Stimulated activated CD4-positive, alpha-beta T cell treated with anti-CD3 and anti-CD28 coated beads, Interleukin-15, amount 100 ng/mL, for 1 hour (primary cell): ENCODE data around the gene STS.
"Not testable (repeated sequence)": the region's sequence is repeated elsewhere in the genome, so short reads cannot be mapped to it uniquely, and the experiment has no call there.

Experiments
- DNase-seq, 2 donors: peaks; one replicate each; pipeline ENCODE4 v3.0.0-alpha.2; 2020; ENCODE audit warnings: low read depth in 1 of 2, low spot score in 1 of 2

Gene STS

GRCh38 chrX:7178859-7179258, 31.3 kb downstream of the STS start:
- not testable (repeated sequence) for DNase-seq

GRCh38 chrX:7179446-7179845, 31.9 kb downstream of the STS start:
- no peak for DNase-seq

DNA sequence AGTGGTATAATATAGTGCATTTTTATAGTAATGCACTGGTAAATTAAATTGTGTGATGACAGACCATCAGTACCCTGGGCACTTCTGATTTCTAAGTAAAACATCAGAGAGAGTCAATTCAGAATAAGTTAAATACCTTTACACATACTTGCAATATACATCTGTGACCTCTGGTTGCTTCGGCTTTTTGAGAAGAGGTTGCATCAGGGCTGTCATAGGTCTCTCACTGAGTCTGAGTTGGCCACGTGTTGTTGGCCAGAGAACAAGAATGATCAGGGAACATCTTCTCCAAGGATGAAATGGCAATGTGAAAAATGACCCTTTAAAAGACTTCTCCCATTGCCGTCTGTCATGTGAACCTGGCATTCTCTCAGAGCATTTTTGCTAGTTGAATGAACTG, 37.3 kb downstream of the STS start:
- no peak for DNase-seq

GRCh38 chrX:7188672-7189071, 41.2 kb downstream of the STS start:
- no peak for DNase-seq

DNA sequence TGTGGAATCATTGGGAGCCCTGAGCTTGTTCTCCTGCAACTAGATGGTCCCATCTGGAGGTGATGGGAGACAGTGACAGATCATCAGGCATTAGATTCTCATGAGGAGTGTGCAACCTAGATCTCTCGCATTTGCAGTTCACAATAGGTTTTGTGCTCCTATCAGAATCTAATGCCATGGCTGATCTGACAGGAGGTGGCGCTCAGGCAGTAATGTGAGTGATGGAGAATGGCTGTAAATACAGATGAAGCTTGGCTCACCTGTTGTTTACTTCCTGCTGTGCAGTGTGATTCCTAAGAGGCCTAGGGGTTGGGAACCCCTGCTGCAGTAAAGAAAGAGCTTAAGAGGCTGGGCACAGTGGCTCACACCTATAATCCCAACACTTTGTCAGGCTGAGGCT, 42.6 kb downstream of the STS start:
- no peak for DNase-seq

- DNase-seq = no peak
Measured at GRCh38 chrX:7191681-7192110, 44.2 kb downstream of the STS start.

DNA sequence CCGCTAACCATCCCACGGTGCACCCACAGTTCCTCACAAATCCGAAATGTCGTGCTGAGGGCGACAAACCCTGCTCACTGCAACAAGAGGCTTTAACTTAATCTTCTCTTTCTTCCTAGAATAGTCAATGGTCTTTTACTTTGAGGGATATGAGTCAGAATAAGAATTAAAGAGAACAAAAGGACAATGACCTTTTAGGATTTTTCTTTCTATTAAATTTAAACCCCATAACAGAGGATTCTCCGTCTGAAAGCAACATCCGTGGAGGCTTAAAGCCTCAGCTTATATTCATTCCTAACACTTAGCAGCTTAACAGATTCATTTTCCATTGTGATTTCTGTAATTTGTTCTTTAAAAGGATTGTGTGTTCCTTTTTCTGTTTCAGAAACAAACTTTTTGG, 45.4 kb downstream of the STS start:
- DNase-seq = no peak

DNA sequence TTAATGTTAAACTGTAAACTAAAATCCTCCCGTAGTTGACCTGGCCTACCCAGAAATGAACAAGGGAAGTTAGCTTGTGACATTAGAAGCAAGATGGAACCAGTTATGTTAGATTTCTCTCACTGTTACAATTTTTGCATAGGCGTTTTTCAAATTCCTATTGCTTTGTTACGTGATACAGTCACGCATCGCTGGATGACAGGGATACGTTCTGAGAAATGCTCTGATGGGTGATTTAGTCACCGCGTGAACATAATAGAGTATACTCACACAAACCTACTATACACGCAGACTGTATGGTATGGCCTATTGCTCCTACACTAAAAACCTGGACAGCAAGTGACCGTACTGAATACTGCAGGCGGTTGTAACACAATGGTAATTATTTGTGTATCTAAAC, 47.1 kb downstream of the STS start:
- DNase-seq = no peak
